GM19025 (cell line): ENCODE measurements around the gene METTL13.
A peak's percentile ranks its signal among the peaks of the same experiment; 100 is the strongest.

ENCODE experiments used
- ATAC-seq: cut with Tn5 transposase; IDR thresholded peaks from one replicate; pipeline ENCODE4 v1.9.1; 2021; ENCODE audit warnings: mild to moderate bottlenecking, low read depth, moderate library complexity; ENCODE audit not compliant: unreplicated experiment

The METTL13 gene

DNA sequence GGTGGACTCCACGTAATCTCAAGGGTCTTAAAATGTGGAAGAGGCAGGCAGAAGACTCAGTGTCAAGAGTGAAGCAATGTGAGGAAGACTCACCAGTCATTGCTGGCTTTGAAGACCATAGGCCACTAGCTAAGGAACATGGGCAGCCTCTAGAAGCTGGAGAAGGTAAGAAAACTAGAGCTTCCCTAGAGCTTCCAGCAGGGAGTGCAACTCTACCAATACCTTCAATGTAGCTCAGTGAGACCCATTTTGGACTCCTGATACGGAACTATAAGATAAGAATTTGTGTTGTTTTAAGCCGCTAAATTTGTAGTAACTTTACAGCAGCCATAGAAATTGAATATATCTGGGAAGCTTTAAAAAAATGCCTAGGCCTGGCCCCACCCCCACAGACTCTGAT lies 18.9 kb downstream of the METTL13 start:
- no peak for ATAC-seq

DNA sequence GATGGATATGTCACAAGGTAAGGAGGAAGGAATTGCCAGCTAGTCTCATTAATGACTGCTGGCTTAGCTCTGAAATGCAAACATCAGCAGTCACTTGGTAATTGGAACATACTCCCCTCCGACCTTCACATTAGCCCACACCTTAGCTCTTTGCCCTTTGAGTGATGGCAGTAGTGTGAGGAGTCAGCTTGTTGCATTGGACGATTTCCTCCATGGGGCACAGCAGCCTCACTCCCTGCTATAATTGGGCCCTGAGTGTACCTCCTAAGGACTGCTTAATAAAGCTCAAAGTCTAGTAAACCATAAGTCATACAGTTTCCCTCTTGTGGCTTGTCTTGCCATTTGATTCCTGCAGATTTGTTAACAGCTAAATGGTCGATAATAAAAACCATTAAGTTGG lies 19.4 kb downstream of the METTL13 start:
- no peak for ATAC-seq

DNA sequence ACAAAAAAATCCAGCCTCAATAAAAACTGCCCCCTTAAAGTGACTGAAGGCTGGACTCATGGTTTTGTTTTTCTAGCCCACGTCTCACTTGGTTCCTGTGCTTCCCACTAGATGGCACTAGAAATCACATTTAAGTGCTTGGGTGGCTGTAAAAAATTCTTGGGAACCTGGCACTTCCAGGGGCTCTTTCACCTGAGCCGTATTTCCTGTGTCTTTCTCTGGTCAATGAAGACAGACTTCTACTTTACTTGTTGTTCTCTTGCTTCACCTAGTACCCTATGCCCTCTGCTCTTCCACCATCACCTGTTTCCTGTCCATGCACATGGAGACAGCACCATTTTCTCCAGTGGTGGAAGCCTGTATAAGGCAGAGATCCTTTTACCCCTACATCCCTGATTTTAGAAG lies 20.0 kb downstream of the METTL13 start:
- no peak for ATAC-seq

DNA sequence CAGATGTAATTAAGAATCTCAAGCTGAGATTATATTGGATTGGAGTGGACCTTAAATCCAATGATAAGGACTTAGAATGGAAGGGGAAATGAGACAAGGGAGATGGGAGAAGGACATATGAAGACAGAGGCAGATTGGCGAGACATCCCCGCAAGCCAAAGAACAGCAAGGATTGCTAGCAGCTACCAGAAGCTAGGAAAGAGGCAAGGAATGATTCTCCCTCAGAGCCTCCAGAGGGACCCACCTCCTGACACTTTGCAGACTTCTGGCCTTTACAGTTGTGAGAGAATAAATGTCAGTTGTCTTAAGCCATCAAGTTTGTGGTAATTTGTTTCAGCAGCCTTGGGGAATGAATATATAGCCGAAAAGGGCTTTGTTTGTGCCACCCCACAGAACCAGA lies 20.7 kb downstream of the METTL13 start:
- no peak for ATAC-seq

DNA sequence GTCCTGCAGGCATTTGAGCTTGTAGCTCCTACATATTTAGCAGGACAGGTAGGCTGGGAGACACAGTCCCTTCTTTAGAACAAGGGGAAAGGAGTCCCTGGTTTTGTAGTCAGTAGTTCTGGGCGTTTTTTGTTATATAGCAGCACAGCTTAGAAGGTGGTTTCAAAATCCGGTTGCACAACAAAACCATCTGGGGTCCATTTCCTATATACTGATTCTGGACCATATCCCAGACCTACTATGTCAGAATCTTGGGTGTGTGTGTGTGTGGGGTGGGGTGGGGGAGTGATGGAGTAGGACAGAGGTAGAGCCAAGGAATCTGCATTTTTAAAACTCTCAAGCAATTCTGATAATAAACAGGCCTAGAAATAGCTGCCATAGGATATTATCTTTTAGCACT lies 21.6 kb downstream of the METTL13 start:
- no peak for ATAC-seq

DNA sequence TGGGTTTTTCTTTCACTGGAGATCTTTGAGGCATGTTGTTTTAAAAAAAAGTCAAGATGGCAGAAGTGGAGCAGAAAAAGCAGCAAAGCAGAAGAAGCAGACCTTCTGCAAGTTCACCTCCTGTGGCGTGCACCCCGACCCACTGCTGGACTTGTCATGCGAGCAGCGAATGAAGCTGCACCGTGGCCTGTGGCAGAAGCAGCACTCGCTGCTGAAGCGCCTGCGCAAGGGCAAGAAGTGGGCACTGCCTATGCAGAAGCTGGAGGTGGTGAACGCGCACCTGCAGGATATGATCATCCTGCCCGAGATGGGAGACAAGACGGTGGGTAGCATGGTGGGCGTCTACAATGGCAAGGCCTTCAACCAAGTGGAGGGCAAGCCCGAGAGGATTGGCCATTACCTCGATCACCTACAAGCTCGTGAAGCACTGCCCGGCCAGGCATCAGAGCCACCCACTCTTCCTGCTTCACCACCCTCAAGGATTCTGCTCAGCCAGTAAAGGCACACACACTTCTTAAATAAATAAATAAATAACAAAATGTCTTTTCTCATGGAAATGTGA lies 22.1 kb downstream of the METTL13 start:
- ATAC-seq: no peak

DNA sequence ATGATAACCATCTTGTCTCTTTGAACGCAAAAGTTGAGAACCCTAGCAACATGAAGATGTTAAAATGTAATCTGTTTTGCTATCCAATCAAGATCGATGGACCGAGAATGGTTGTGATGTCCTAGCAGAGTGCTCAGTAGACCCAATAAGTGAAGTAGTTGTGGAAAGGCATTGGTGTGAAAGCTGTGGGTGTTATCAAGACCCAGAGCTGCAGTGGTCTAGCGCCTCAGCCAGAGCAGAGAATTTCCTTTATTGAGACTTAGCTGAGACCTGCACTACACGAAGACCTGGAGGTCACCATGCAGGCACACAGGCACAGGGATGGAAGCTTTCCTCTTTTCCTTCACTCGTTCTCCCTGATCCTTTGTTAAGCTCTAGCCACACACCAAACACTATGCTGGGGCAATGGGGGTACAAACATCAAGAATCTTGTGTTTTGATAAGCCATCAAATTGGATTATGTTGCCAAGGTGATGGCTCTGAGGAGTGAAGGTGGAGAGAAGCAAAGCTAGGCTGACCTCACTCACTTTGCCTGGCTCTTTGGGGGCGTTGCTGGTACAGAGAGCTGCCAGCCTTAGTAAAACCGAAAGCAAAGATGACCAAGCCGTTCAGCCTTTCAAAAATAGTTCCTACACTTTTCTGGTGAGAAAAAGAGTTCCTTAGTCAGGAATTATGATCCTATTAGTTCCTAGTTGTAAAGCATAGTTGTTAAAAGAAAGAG lies 24.1 kb downstream of the METTL13 start:
- peak; percentile 77 for ATAC-seq

DNA sequence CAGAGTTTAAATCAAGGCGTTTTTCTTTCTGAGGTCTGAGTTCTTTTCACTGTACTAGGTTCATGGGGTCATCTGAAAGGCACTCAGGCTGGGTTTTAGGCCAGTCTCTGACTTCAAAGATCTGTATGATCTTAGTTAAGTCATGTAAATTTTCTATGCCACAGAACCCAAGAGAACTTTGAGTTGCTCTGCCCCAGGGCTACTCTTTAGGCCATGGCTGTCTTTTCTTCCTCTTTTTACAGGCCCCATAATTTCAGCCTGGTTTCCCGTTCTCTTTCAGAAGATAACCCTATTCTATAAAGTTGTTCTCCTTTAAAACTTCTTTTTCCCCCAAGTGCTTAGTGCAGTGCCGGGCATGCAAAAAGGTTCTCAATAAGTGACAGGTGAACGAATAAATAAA lies 26.1 kb downstream of the METTL13 start:
- ATAC-seq: no peak

DNA sequence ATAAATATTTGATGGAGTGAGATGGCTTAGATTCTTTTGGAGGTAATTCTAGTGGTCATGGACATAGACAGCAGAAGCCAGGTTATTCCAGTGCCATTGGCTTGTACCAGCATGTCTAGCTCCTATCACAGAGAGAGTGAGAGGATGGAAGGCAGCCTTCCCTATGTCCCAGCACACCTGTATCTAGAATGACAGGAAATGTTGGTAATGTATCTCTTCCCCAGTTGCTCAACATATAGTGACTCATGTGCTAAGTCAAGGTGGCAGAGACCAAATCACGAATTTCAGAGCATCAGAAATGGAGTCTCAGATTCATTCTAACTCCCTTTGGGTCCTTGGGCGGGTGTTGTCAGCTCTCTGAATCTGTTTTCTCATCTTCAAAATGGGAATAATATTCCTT lies 28.4 kb downstream of the METTL13 start:
- no peak for ATAC-seq

DNA sequence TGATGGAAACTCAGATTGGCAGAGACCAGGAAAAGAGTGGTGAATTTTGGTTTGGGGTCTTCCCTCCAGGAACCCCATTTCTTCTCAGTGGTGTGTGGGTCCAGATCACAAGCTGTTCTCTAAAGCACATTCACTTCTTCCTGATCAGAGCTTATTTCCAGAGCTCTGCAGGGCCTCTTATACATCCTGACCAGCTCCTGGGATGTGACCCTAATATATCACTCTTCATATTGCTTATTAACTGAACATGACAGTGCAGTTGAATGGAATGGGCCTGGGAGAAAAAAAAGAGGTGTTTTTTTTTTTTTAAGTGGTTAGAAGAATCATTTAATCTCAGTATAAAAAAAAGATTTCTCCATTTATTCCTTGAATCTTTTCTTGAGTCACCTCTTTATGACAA lies 30.2 kb downstream of the METTL13 start:
- ATAC-seq: no peak

DNA sequence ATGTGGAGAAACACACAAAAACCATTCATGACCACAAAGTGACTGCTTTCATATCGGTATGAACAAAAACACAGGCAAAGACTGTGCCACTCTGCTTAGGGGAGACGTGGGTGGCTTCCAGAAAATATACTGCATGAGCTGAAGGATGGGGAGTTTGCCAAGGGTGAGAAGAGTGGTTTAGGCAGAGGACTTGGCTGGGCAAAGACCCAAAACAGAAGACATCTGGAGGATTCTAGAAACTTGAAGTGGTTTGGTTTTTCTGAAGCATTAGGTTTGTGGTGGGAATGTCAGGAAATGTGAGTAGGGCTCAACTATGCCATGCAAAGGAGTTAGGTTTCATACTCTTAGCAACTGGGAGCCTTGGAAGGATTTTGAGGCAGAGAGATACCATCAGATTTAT lies 33.2 kb downstream of the METTL13 start:
- ATAC-seq: no peak

DNA sequence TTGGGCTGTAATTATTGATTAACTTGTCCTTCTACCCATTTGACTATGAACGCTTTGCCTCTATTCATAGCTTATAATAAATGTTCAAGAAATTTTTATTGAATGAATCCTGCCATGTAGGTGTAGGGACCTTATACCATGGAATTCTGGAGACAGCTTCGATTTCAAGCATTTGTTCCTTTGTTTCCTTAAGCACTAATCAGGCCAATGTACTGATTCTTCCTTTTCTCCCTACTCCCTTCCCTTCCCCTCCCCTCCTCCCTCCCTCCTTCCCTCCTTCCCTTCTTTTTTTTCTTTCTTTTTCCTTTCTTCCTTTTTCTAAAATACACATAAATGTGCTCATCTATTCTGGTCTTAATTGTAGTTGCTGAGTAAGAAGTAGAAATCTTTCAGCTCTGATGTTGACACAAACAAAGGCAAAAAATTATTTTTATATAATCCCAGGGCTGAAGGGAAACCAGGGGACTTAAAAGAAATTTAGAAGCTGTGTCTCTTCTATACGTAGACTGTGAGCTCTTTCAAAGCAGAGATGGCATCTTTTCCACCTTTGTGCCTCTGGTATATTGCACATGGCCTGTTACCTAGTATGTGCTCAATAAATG lies 34.9 kb downstream of the METTL13 start:
- ATAC-seq: no peak

DNA sequence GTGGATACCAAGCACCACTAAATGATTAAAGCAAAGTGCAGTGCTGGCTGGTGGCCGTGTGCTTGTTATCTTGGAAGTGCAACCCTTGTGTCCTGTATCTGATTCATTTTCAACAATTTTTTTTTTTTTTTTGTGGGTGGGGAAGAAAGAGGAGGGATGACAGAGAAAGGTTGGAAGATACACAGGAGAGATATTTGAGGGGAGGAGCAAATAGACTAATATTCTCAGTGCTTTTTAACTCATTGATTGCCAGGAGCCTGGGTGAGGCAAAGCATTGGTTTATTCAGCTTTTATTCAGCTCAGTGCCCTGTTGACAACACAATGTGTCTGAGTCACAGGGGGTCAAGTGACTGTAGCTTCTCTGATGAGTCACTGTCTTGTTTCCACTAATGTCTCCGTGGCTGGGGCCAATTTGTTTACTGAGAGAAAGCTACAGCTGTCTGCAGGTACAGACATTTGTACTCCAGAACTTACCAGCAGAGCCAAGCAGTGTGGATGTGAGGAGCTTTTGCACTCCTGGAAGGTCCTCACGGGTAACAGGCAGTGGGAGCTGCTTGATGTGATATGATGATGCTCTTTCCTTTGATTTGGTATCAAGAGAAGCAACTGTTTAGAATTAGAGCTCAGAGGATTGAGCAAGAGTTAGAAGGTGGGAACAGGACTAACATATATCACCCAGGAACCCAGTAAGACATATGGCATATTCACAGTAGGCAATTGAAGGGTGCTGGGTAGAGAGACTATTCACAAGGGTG lies 36.2 kb downstream of the METTL13 start:
- ATAC-seq: no peak

DNA sequence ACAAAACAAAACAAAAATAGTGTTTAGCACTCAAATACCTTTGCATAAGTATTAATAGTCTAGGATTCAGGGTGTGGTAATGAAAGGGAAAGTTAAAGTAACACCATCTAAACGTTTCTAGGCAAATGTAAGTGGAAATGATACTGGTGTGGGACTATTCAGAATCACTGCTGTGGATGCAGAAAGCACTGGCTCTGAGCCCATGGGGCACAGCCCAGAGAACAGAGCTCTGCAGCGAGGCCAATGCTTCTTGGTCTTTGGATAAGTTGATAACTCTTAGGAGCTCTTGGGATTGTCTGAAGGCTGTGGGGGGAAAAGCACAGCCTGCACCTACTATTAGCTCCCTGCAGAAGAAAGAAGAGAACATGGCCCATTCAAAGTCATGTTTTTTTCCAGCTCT lies 38.5 kb downstream of the METTL13 start:
- no peak for ATAC-seq

DNA sequence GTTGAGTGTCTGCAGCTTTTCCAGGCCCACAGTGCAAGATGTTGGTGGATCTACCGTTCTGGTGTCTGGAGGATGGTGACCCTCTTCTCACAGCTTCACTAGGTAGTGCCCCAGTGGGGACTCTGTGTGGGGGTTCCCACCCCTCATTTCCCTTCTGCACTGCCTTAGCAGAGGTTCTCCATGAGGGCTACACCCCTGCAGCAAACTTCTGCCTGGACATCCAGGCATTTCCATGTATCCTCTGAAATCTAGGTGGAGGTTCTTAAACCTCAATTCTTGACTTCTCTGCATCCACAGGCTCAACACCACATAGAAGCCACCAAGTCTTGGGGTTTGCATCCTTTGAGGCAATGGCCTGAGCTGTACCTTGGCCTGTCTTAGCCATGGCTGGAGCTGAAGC lies 45.5 kb downstream of the METTL13 start:
- ATAC-seq: no peak

DNA sequence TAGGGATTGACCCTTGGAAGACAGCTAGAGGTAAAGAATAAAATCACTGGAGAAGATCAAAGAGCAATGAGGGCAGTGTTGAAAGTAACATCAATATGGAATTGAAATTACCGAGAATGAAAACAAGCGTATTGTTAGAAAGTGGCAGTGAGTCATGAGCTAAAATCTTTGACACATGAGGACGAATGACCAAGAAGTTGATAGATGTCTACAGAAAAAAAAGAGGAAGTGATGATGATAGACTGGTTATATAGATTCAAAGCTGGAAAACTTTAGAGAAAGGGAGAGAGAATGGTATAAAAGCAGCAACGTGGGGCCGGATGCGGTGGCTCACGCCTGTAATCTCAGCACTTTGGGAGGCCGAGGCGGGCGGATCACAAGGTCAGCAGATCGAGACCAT lies 47.3 kb downstream of the METTL13 start:
- ATAC-seq: no peak

DNA sequence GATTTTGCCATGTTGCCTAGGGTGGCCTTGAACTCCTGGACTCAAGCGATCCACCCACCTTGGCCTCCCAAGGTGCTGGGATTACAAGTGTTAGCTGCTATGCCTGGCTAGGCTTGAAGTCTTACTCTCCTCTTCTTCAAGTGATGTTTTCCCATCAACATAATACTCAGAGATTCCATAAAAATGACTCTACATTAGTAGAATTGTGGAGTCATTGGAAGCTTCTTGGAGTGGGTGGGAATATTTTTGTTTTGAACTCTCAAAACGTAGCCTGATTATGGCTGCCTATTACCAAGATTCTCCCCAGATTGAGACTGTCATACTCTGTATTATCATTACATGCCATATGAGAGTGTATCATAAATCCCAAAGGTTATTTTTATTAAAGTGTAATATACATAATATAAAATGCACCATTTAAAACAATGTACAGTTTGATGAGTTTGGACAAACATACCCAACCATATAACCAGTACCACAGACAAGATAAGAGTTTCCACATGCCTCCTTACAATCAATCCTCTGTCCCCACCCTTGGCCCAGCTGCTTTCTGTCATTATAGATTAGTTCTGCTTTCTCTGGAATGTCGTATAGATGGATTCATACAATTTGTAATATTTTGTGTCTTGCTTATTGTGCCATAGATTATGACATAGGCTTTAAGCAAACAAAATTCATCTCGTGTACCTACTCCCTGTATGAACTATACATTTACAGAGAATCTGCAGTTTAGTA lies 51.8 kb downstream of the METTL13 start:
- no peak for ATAC-seq

DNA sequence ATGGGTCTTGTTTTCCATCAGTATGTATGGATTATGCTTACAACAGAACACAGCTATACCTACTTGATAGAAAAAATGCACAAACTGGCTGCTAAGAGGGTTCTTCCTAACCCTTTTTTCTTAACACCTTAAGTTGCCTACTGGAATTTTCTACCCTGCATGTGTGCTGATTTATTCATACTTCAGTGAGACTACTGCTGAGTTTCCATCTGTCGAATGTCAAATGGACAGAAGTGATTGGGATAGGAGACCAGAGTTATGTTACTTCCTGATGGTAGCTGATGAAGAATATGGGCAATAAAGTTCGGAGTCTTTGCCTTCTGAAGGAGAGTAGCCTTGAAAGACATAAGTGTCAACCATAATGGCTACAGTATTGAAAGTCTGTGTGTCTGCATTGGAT lies 53.4 kb downstream of the METTL13 start:
- ATAC-seq: no peak

DNA sequence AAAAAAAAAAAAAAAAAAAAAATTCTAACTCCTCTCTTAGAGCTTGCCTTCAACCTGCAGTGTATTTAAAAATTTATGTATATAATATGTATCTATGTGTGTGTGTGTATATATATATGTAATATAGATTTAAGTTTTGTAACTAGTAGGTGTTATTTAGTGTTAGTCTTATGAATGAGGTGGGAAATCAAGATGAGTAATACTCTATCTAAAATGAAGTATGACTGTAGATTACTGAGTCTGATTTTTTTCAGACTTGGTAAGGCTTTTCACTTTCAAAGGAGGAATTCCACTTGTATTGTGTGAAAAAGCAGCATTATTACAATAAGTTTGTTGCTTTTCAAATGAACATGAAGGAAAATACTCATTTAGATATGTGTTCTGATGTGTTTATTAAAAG lies 54.4 kb downstream of the METTL13 start:
- no peak for ATAC-seq

DNA sequence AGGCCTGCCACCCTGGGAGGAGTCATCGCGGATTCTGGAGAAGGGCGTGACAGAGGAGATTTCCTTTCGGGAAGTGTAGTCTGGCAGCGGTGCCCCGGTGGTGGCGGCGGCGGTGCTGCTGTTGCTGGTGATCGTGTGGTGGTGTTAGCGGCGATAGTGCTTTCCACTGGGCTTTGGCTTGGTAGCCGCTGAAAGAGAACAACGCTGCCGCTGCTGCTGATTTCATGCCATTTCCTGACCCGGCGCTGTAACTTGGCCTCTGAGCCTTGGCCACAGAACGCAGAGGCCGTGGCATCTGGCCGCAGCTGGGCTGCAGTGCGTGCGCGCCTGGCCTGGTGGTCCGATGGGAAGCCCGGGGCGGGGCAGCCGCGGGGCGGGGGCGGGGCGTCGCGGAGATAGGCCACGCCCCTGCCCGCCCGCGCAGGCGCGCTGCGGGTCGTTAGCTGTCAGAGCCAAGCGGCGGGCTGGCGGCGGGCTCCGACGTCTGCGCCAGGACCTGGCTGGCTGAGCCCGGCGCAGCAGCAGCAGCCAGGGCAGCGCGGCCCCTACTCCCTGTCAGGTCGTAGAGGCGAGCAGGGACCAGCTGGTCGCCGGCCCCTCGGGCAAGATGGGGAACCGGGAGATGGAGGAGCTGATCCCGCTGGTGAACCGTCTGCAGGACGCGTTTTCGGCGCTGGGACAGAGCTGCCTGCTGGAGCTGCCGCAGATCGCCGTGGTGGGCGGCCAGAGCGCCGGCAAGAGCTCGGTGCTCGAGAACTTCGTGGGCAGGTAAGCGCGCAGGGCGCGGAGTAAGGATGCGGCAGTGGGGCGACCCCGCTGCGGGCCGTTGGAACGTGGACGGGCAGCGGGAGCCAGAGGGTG lies 59.8 kb downstream of the METTL13 start, which contains the start of gene DNM3:
Gene DNM3 (plus strand): TSS at position 449 of the 861 bp plus-strand sequence. CDS start 159 bp downstream, at position 608.
- ATAC-seq: peak; percentile 79
